Spleen (tissue), 11 donors: ENCODE data around the gene ZNF438. TPM values are rescaled to one million over a fixed set of nuclear protein-coding genes. Genes with fewer than 3 reads are reported as not detected.

ENCODE experiments used
- DNase-seq: peaks from one replicate; pipeline ENCODE4 v3.0.0-alpha.2; 2020
- H3K27ac ChIP-seq, 8 donors: fragments of 200-600 bp; sonication (generic) in 7 of 8; 1 replicate in 4 of 8; 2 replicates in 4 of 8; pipeline versions ENCODE4 v1.5.0 to v1.8.0; 2016 to 2021; ENCODE audit warnings: inconsistent platforms in 4 of 8, mild to moderate bottlenecking in 4 of 8, moderate library complexity in 1 of 8
- H3K27me3 ChIP-seq, 7 donors: fragments of 200-600 bp; sonication (generic) in 6 of 7; replicated peaks in 1 of 7; 1 replicate in 4 of 7; 2 replicates in 3 of 7; pipeline versions ENCODE4 v1.5.0 to v1.8.0; 2016 to 2021; ENCODE audit warnings: inconsistent platforms in 3 of 7, mild to moderate bottlenecking in 1 of 7
- H3K36me3 ChIP-seq, 6 donors: fragments of 200-600 bp; sonication (generic) in 5 of 6; 1 replicate in 4 of 6; 2 replicates in 2 of 6; pipeline versions ENCODE4 v1.5.0 to v1.8.0; 2016 to 2021; ENCODE audit warnings: inconsistent platforms in 2 of 6
- H3K4me1 ChIP-seq, 6 donors: fragments of 200-600 bp; sonication (generic) in 5 of 6; 1 replicate in 3 of 6; 2 replicates in 3 of 6; pipeline versions ENCODE4 v1.5.0 to v1.8.0; 2016 to 2021; ENCODE audit warnings: inconsistent platforms in 3 of 6
- H3K4me3 ChIP-seq, 8 donors: fragments of 200-600 bp; sonication (generic) in 7 of 8; 1 replicate in 4 of 8; 2 replicates in 4 of 8; pipeline versions ENCODE4 v1.5.0 to v1.8.0; 2016 to 2021; ENCODE audit warnings: inconsistent platforms in 4 of 8, mild to moderate bottlenecking in 4 of 8, moderate library complexity in 2 of 8
- H3K9me3 ChIP-seq, 8 donors: fragments of 200-600 bp; sonication (generic) in 7 of 8; 1 replicate in 4 of 8; 2 replicates in 4 of 8; pipeline versions ENCODE4 v1.5.0 to v1.8.0; 2016 to 2021; ENCODE audit warnings: inconsistent platforms in 4 of 8
- POLR2A ChIP-seq, 3 donors: fragments of 450-650 bp; IDR thresholded peaks; one replicate each; pipeline ENCODE4 v1.5.1; 2017; ENCODE audit warnings: antibody characterized with exemption in 3 of 3, mild to moderate bottlenecking in 1 of 3
- POLR2AphosphoS5 ChIP-seq, 3 donors: sonication (generic); formaldehyde crosslinking; IDR thresholded peaks; one replicate each; pipeline ENCODE4 v1.5.1; 2017; ENCODE audit warnings: antibody characterized with exemption in 3 of 3
- WGBS, 5 donors: extraction: QIAGEN DNeasy Blood & Tissue Kit in 3 of 5; methylation state at CpG; one replicate each; pipeline versions ENCODE4 v1.1.5 to v1.1.7; 2013 to 2018; 5-methylcytosine and 5-hydroxymethylcytosine counted together
- intact Hi-C: fragments of 100-400 bp; cut with DNase I; formaldehyde crosslinking; loops from one replicate; pipeline ENCODE4 v1.15.0; 2023; ENCODE audit warnings: low total_unique reads
- polyA plus RNA-seq, 3 donors: library from polyadenylated mRNA; stranded (reverse); fragments of 200-250 nt; gene quantifications; one replicate each; pipeline ENCODE4 v1.2.1, GENCODE V29; 2013
- total RNA-seq, 7 donors: library from RNA; depleted of rRNA in 3 of 7; stranded (reverse); fragments of >200 nt in 3 of 7; fragmentation: NEBNext Ultra II Directional in 4 of 7; extraction: Animal tissue kit (Norgen Biotek cat#: 25700) in 4 of 7; gene quantifications; one replicate each; pipeline versions ENCODE4 v1.1.0 to v1.2.1, GENCODE V29; 2016 to 2021
- TF ChIP-seq, protein P1 (sequence below), 11 experiments: fragments of 200-600 bp in 7 of 11; fragments of 450-650 bp in 4 of 11; sonication (generic) in 4 of 11; IDR thresholded peaks in 8 of 11; conservative IDR thresholded peaks in 3 of 11; 1 replicate in 7 of 11; 2 replicates in 4 of 11; pipeline versions ENCODE4 v1.4.0 to v1.8.0; 2016 to 2021; ENCODE audit warnings: antibody characterized with exemption in 11 of 11, inconsistent platforms in 4 of 11, mild to moderate bottlenecking in 1 of 11
- donor health status: healthy with polysubstance abuse.
- donor health status: DM: no; HTN: no; CAD: no; lungs with moderate emphysema.
- donor health status: DM: no; HTN: no; CAD: no.
- donor health status: Bipolar disorder and iron deficiency.
- donor health status: healthy.
- donor health status: DM: no; HTN: no; CAD: no.
- donor health status: DM: yes; HTN: yes; CAD: no.

The ZNF438 gene
- total and polyA plus RNA-seq, 10 donors: 4.4 to 23.1 (median 13.9) TPM

DNA sequence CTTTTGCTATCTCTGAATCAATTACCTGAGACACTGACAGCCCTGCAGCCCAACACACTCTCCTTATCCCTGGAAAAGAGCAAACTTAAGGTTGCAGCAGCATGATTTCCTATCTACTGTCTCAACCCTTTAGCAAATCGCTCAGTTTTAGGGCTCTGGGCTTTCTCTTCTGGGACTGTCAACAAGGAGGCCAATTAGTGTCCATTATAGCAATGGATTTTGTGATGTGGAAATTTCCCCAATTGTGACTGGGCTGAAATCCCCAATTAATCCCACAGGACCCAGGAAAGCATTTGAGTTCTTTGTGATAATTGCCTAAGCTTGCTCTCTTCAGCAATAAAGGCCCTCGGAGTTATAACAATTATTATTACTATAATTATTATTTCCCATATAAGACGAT, 197.0 kb downstream of the ZNF438 start:
- DNase-seq: no peak
- TF ChIP-seq POLR2AphosphoS5 (IDR thresholded peaks at IDR 0.05): no peak
- TF ChIP-seq, protein P1, sequence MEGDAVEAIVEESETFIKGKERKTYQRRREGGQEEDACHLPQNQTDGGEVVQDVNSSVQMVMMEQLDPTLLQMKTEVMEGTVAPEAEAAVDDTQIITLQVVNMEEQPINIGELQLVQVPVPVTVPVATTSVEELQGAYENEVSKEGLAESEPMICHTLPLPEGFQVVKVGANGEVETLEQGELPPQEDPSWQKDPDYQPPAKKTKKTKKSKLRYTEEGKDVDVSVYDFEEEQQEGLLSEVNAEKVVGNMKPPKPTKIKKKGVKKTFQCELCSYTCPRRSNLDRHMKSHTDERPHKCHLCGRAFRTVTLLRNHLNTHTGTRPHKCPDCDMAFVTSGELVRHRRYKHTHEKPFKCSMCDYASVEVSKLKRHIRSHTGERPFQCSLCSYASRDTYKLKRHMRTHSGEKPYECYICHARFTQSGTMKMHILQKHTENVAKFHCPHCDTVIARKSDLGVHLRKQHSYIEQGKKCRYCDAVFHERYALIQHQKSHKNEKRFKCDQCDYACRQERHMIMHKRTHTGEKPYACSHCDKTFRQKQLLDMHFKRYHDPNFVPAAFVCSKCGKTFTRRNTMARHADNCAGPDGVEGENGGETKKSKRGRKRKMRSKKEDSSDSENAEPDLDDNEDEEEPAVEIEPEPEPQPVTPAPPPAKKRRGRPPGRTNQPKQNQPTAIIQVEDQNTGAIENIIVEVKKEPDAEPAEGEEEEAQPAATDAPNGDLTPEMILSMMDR (IDR thresholded peaks at IDR 0.05 in 8 of 11, conservative IDR thresholded peaks at IDR 0.05 in 3 of 11): no peak
- no peak for TF ChIP-seq POLR2A (IDR thresholded peaks at IDR 0.05)
- Histone ChIP-seq H3K36me3 (peaks cover 0 to 8% (median 0%) of the 10 kb centered on the region in 6 donors), H3K4me3 (no peak overlapping the region), H3K27ac (no peak overlapping the region), H3K9me3 (no peaks in the 10 kb centered on the region), H3K27me3 (no peaks in the 10 kb centered on the region), H3K4me1 (no peaks in the 10 kb centered on the region)
- 83 to 96% (median 92%) methylated on average over 3 of the region's 3 CpGs for WGBS, 5 donors
- intact Hi-C loops: no loop called here

GRCh38 chr10:30834153-30834552, 197.5 kb downstream of the ZNF438 start:
- H3K27ac ChIP-seq: no peak overlapping the region
- no peak for DNase-seq
- no peaks in the 10 kb centered on the region for H3K9me3 ChIP-seq
- intact Hi-C loops: no loop called here
- H3K4me1 ChIP-seq: no peaks in the 10 kb centered on the region
- no peak overlapping the region for H3K4me3 ChIP-seq
- TF ChIP-seq POLR2A (IDR thresholded peaks at IDR 0.05): no peak
- TF ChIP-seq, protein P1 (IDR thresholded peaks at IDR 0.05 in 8 of 11, conservative IDR thresholded peaks at IDR 0.05 in 3 of 11): no peak
- H3K36me3 ChIP-seq: peaks cover 0 to 8% (median 0%) of the 10 kb centered on the region in 6 donors
- H3K27me3 ChIP-seq: no peaks in the 10 kb centered on the region
- WGBS, 5 donors: 84 to 97% (median 90%) methylated on average over 4 of the region's 4 CpGs

GRCh38 chr10:30833628-30833970, 198.1 kb downstream of the ZNF438 start:
- no peak overlapping the region for H3K27ac ChIP-seq
- H3K4me1 ChIP-seq: no peaks in the 10 kb centered on the region
- H3K9me3 ChIP-seq: no peaks in the 10 kb centered on the region
- H3K36me3 ChIP-seq: peaks cover 0 to 8% (median 0%) of the 10 kb centered on the region in 6 donors
- 83 to 95% (median 90%) methylated on average over 5 of the region's 5 CpGs for WGBS, 5 donors
- intact Hi-C loops: no loop called here
- no peak overlapping the region for H3K4me3 ChIP-seq
- no peaks in the 10 kb centered on the region for H3K27me3 ChIP-seq
- TF ChIP-seq POLR2AphosphoS5 (IDR thresholded peaks at IDR 0.05) (no peak), POLR2A (IDR thresholded peaks at IDR 0.05) (no peak)
- TF ChIP-seq, protein P1 (IDR thresholded peaks at IDR 0.05 in 8 of 11, conservative IDR thresholded peaks at IDR 0.05 in 3 of 11): no peak
- DNase-seq: peak; percentile 36

- Histone ChIP-seq H3K27ac (no peak overlapping the region), H3K27me3 (no peaks in the 10 kb centered on the region), H3K9me3 (no peaks in the 10 kb centered on the region), H3K4me3 (no peak overlapping the region), H3K4me1 (peaks cover 0 to 4% (median 0%) of the 10 kb centered on the region in 6 donors), H3K36me3 (peaks cover 0 to 8% (median 0%) of the 10 kb centered on the region in 6 donors)
- peak; percentile 43 for DNase-seq
- intact Hi-C loops: no loop called here
- TF ChIP-seq POLR2AphosphoS5 (IDR thresholded peaks at IDR 0.05) (no peak), POLR2A (IDR thresholded peaks at IDR 0.05) (no peak)
- TF ChIP-seq, protein P1 (IDR thresholded peaks at IDR 0.05 in 8 of 11, conservative IDR thresholded peaks at IDR 0.05 in 3 of 11): no peak
- 59 to 65% (median 63%) methylated on average over 13 of the region's 13 CpGs for WGBS, 5 donors
Measured at GRCh38 chr10:30832749-30833627, 198.7 kb downstream of the ZNF438 start.
